Epithelial cell of proximal tubule (primary cell): ENCODE measurements around the gene SLC6A8. TPM values are rescaled to one million over a fixed set of nuclear protein-coding genes. Genes with fewer than 3 reads are reported as not detected.

Experiments
- DNase-seq: peaks from one replicate; pipeline ENCODE4 v3.0.0-alpha.2; 2011; ENCODE audit warnings: low read depth
- H3K4me3 ChIP-seq: 2 replicates; pipeline ENCODE4 v1.5.1; 2011; ENCODE audit warnings: low read depth, mild to moderate bottlenecking, low read length
- total RNA-seq: library from RNA; depleted of rRNA; stranded (reverse); fragments of >200 nt; gene quantifications from 2 replicates; pipeline ENCODE4 v1.2.3, GENCODE V29; 2015
- TF ChIP-seq, protein P1 (sequence below): conservative IDR thresholded peaks from 2 replicates; pipeline ENCODE4 v1.5.1; 2012; ENCODE audit warnings: low read depth, mild to moderate bottlenecking, low read length

SLC6A8 gene
- total RNA-seq: 20.0 and 30.5 TPM in 2 replicates

DNA sequence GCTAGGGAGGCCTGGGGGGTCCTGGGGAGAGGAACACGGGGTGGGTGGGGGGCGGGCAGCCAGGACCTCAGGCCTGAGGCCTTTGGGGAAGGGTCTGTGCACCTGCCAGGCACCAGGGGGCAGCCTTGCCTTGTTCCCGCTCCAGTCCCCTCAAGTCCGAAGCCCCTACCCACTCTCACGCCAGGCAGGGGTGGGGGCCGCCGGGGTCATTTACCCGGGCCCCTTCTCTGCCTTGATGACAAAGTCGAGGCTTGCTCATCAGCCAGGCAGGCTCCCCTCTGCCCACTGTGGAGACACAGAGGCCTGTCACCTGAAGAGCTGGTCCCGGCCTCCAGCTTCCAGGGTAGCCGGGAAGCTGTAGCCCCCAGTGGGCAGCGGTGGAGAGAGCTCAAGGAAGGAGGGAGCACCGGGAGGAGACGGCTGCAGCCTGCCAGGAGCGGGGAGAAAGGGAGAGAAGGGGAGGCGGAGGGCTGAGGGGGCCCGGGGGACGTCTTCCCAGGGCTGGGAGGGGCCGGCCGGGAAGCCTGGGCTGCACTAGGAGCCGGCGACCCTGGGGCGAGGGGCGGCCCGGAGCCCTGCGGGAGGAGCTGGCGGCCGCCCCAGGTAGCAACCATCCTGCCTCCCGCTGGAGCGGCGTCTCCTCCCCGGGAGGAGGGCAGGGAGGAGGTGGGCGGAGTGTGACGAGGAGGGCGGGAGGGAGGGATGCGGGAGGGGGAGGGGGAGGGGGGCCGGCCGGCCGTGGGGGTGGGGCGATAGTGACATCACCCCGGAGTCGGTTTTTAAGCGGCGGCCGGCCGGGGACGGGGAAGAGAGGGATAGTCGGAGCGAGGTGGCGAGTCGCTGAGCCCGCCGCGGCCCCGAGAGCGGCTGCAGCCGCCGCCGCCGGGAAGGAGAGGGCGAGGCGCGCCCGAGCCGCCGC, at the start of gene SLC6A8:
TSS of gene SLC6A8 (plus strand) at position 806 of the 919 bp plus-strand sequence. CDS start 649 bp downstream, outside the sequence.
- no peak for DNase-seq

DNA sequence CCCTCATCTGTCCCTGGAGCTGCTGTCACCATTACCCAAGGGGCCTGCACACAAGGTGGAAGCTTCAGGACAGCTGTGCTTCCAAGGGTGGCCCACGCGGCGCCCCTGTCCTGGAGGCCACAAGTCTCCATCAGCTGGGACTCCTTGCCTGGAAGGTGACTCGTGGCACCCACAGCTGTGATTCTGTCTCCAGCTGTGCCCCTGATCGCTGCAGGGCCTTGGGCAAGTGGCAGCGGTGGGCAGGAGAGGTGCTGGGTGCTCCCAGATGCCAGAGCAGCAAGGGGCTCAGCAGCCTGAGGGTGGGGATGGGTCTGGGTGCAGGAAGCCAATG, 49.7 kb upstream of the SLC6A8 start:
- DNase-seq: no peak
- H3K4me3 ChIP-seq: no peak overlapping the region
- TF ChIP-seq, protein P1, sequence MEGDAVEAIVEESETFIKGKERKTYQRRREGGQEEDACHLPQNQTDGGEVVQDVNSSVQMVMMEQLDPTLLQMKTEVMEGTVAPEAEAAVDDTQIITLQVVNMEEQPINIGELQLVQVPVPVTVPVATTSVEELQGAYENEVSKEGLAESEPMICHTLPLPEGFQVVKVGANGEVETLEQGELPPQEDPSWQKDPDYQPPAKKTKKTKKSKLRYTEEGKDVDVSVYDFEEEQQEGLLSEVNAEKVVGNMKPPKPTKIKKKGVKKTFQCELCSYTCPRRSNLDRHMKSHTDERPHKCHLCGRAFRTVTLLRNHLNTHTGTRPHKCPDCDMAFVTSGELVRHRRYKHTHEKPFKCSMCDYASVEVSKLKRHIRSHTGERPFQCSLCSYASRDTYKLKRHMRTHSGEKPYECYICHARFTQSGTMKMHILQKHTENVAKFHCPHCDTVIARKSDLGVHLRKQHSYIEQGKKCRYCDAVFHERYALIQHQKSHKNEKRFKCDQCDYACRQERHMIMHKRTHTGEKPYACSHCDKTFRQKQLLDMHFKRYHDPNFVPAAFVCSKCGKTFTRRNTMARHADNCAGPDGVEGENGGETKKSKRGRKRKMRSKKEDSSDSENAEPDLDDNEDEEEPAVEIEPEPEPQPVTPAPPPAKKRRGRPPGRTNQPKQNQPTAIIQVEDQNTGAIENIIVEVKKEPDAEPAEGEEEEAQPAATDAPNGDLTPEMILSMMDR: no peak

More for the DNA sequence above, at the start of gene SLC6A8:
- peak within 1 kb of the TSS; percentile 51 for H3K4me3 ChIP-seq
- TF ChIP-seq, protein P1: peak; percentile 40

DNA sequence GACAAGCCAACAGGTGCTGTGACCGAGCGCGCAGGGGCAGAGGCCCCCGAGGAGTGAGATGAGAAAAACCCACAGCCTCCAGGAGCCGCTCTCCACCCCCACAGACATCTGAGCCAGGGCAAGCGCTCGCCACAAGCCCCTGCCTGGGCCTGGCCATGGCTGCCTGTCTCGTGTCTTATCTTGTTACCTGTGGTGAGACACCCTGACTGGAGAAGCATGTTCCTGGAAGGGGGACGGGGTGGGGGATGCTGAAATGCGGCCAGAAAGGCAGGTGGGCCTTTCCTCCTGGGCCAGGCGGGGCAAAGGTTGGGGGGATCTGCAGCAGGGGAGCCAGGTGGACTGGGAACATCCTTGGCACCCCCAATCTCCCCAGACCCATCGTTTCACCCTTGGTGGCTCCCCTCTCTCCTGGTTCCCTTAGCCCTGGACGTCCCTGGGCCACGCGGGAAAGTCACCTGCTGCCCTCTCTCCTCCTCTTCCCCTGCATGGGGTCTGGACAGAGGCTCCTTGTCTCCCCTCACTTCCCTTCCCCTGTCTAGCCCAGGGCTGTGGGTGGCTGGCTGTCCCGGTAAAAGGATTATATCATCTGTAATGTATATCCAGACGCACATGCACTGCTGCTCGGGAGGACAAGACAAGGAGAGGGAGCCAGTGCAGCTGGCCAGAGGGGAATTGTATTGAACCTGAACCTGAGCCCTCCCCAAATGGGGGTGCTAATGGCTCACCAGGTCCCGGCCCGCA, 49.1 kb upstream of the SLC6A8 start:
- no peak for DNase-seq
- H3K4me3 ChIP-seq: no peak overlapping the region
- TF ChIP-seq, protein P1: no peak

DNA sequence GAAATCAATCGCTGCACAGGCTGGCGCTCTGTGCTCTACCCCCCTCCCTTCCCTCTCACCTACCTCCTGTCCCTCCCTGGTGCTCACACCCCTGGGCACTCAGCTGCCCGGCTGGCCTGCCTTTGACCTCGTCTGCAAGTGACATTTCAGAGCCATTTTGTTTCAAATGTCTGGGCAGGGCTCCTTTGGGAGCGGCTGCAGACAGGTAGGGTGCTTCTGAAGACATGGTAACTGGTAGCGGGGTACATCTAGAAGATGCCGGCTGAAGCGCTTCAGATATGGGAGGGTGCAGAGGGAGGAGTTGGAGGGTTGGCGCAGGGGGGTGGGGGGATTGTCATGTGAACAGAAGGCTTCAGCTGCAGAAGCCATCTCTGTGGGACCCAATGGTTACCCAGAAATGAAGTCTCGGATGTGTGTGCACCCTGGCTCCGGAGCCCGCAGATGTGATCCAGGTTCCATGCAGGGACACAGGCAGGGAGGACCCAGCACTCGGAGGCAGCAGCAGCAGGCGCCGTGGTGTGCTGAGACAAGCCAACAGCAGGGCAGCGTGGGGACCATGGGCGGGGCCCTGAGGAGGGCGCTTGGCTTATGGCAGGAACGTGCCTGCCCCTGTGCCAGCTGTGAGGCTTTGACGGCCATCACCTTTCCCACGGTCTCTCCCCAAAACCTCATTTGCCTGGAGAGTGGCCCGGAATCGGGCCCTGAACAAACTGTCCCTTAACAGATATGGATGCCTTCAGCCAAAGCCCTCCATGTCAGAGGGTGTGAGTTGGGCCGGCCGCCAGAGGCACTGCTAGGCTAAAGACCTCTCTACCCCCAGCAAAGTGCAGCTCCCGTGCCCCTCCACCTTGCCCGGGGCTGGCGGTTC, 48.3 kb upstream of the SLC6A8 start:
- DNase-seq: no peak
- H3K4me3 ChIP-seq: no peak overlapping the region
- TF ChIP-seq, protein P1: no peak

DNA sequence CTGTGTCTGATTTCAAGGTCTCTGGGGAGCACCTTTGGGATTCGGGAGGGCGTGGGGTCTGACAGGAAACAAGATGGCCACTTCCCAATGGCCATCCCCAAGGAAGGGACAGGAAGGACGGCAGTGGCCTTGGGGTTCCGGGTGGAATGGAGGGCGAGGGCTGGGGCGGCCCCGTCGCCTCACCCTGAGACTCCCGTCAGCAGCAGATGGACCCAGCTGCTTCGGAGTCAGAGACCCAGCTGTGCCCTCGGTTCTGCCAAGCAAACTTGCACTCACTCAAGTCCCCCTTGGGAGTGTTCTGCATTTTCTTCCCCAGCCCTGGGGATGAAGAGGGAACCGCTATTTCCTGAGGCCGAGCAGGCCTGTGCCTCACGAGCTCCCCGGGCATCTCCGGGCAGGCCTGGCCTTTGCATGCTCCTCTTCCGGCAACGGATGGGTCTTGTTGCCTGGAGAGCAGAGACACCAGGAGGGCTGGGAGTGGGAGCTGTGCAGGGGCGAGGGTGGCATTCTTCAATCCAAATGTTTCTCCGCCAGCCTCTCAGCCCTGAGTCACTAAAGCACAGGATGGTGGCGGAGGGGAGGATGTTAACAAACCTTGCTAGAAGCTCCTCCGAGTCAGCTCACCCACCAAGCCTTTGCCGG, 47.6 kb upstream of the SLC6A8 start:
- TF ChIP-seq, protein P1: no peak
- no peak overlapping the region for H3K4me3 ChIP-seq
- DNase-seq: no peak
